Stimulated activated CD8-positive, alpha-beta memory T cell treated with anti-CD3 and anti-CD28 coated beads, Interleukin-2, amount 100 ng/mL, for 1 hour (primary cell): Measurements from ENCODE around the gene C14orf119.

Experiments
- DNase-seq, 2 donors: peaks; one replicate each; pipeline ENCODE4 v3.0.0-alpha.2; 2020; ENCODE audit warnings: low read depth in 2 of 2

The C14orf119 gene

DNA sequence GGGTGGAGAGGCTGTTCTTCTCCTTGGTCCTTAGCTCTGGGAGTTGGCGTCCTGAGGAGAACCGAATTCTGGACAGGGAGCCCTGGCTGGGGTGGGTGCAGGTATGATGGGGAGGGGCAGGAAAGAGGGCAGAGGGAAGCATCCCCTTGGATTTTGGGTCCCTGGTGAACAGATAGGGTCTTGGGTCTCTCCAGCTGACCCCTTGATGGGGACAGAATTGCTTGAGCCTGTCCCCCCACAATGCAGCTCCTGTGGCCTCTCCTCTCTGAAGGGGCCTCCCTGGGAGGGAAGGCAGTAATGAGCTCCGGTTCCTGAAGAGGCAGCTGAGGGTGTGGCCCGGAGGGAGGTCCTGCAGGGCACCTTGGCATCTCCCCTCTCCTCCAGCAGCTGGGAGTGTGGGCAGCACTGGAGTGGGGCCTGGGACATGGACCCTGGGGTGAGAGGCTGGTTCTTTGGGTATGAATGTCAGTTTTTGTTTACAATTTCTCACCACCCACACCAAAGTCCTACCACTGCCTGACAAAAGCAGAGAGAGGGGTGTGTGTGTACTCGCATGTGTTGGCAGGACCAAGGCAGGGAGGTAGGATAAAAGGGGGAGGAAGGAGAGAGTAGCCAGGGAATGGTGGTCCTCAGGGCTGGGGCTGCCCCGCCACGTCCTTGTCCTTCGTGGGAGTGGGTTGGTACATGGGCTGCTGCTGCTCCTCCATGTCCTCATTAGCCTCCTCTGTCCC is 31.4 kb downstream of the C14orf119 start:
- DNase-seq: no peak

DNA sequence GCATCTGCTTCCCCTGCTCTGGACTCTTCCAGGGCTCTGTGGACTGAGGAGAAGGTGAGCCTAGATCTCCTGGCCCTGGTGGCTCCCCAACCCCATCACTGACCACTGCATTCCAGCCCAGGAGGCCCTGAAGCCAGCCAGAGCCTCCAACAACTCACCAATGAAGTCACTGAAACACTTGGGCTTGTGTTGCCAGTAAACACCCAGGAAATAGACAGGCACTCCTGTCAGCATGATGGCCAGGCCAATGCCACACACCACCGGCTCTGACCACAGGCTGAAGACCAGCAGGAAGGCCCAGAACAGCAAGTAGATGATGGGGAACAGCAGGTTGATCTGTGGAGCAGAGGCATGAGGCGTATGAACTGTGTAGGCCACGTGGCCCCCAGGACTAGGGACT is 32.6 kb downstream of the C14orf119 start:
- DNase-seq: no peak

DNA sequence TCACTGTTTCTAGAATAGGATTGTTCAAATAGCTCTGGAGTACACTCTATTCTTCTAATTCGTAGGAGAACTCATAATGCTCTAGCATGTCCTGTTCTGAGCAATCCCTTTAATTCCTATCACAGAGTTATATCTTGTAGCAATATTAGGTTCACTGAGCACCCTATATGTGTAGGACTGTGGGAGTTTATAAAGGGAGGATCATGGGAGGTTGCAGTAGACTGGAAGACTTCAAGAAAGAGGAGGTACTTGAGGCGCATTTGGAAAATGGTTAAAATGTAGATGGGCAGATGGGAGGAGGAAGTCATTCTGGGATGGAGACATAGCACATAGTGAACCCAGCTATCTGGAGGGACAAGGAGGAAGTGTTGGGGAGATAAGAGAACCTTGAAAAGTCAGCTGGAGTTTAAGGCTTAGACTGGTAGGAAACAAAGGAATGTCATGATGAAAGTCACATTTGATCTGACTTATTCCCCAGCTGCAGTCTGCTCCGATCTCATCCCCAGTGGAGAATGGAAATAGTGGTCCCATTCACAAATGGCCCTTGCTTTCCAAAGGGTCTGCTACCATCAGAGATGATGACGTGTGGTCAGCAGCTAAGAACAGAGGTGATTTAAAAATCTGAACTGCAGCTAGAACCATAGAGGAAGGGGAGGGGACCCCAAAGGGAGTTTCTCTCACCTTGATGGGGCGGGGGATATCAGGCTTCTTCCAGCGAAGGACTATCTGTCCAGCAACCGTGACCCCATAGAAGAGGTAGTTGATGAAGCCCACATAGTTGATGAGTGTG is 33.9 kb downstream of the C14orf119 start:
- DNase-seq: no peak

DNA sequence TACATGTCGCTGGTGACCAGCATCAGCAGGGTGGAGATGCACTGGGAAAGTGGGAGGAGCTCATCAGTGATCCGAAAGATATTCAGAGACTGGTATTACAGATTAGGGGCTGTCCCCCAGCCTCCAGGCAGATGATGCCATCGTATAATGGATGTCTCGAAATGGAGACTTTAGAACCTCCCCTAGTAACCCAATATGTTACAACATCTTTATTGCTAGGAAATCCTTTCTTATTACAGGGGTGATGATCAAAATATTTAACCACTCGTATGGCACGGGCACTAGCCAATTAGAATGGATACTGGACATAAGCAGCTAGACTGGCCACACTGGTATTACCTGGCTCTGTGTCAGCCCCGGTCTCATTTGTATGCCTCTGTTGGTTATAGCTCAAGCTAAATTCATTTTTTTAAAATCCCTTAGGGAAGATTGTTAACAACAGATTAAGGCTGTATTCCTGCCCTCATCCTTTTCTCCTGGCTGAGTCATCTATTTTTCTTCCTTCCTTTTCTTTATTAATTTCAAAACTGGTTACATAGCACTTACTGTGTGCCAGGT is 34.5 kb downstream of the C14orf119 start:
- DNase-seq: no peak

DNA sequence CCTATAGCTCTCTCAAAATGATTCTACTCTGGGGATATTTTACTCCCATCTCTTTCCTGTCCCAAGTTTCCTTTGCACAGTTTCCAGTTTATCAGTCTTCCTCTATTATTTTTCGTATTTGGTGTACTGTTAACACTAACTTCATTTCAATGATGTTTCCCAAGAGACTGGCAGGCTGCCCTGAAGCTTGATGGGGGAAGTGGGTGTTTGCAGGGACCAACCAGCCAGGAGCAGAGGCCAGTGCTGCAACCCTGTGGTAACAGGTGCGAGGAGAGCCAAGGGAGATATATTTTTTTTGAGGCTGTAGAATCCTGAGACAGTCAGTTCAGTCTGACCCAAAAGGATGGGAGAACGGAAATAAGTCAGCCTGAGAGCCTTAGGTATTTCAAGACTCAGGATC is 35.6 kb downstream of the C14orf119 start:
- DNase-seq: no peak

DNA sequence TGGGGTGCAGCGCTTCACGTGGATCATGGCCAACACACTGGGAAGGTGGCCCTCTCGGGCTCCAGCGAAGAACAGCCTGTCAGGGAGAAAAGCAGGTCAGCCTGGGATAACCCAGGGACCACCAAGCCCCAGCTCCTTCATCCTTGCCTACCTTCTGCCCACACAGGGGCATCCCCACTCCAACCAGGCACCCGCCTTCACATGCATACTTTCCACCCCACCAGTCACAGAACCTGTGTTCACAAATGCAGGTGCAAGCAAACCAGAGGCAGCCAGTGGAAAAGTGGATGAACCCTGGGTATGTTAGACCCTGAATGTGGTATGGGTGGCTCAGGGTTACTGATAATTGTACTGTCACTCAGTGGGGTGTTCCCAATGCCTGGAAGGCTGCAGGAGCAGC is 36.2 kb downstream of the C14orf119 start:
- DNase-seq: no peak

DNA sequence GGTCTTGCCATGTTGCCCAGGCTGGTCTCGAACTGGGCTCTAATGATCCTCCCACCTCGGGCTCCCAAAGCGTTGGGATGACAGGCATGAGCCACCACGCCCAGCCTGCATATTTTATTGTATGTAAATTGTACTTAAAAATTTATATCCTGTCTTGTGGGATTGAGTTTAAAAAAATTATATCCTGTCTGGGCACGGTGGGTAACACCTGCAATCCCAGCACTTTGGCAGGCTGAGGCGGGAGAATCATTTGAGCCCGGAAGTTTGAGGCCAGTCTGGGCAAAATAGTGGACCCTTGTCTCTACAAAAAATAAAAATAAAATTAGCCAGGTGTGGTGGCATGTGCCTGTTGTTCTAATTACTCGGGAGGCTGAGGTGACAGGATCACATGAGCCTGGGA is 37.7 kb downstream of the C14orf119 start:
- DNase-seq: no peak

DNA sequence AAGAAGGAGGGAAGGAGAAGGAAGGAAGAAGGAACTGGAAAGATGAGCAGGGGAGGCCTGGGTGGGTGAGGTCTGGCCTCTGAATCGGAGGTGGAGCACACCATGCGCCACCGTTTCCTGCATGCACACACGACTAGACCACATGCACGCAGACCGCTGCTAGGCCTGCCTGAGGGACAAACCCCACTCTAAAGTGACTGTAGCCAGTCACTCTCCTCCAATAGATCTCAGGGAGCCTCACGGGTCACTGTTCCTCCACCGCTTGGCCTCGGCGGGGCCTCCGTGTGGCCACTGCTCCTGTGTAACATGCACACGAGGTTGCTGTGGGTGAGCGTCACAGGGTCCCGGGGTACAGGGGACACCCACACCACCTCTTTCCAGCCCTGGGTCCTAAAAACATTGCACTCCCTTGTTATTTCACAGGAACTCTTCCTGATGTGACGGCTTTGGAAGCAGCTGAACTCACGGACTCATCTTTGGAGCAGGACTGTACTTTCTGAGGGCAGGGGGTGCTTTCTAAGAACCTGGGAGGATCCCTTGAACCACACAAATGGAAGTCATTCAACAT is 41.3 kb downstream of the C14orf119 start:
- no peak for DNase-seq

DNA sequence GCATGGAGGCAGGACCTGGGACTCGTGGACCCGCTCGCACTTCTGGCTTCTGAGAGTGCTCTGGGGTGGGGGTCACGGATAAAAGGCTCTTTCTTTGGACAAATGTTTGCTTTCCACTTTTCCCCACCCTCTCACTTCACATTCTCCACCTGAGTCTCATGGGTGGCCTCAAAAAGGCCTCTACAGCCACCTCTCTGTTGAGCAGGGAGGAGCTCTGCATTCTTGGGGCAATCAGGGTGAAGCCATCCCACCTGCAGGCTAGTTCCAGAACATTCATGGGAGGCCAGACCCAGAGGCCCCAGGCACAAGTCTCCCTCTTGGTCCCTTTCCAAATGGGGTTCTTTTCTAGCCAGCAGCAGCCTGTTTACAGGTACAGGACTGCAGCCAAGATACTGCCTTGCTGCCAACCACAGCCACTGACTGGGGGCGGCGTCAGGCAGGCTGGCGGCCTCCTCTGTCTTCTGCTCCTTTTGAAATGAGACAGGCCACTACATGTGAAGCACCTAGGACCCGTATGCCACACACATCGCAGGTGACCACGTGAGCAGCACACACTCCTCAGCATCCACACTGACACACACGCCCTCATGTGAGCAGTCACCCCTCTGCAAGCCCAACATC is 42.0 kb downstream of the C14orf119 start:
- DNase-seq: no peak

DNA sequence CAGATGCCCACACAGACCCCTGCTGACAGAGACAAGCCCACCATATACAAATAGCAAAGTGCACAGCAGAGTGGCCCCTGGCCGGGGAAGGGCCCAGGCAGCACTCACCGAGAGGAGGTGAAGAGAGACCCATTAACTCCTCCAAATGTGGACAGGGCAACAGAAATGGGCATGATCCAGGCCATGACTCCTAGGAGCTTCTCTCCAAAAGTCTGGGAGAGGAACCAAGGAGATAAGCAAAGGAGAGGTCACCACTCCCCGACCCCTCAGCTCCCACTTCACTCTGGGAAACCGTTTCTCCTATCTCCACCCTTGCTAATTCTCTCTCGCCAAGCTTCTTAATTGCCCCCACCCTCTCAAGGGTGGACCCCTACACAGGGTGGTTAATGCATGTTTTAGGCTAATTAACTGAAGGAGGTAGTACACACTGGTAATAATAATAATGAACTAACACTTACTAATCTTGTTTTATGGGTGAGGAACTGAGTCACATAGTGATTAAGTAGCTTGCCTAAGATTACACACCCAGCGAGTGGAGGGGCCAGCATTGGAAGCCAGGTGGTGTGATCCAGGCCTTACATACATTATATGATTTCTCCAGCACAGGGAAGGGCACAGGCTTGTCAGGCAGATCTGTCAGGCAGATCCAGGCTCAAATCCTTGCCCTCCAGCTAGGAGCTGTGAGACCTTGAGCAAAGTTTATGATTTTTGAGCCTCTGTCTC is 42.7 kb downstream of the C14orf119 start:
- no peak for DNase-seq

DNA sequence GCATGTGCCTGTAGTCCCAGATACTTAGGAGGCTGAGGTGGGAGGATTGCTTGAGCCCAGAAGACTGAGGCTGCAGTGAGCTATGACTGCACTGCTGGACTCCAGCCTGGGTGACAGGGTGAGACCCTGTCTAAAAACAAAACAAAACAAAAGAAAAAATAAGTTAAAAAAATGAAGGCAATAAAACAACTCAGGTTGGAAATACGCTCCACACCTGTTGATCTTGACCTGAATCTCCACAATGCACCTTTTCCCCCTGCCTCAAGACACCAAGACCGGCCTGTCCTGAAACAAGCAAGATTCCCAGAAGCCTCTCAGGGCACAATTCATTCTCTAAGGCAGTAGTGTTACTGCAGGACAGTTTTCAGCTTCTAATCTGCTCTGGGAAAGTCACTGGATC is 44.6 kb downstream of the C14orf119 start:
- DNase-seq: no peak

DNA sequence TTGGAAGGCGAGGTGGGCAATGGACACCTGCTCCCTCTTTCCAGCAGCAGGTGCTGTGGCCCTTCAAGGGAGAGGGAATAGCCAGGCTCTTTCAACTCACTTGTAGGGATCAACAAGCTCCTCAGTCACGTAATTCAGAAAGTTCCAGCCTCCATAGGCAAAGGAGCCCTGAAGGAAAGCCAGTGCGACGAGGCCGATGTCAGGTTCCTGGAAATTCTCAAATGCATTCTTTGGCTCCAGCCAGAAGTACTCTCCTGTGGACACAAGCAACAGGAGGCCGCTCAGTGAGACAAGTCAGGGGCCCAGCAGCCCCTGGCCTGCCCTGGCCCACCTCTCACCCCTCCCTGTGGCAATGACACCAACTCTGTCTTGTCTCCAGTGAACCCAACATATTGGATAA is 45.1 kb downstream of the C14orf119 start:
- no peak for DNase-seq

DNA sequence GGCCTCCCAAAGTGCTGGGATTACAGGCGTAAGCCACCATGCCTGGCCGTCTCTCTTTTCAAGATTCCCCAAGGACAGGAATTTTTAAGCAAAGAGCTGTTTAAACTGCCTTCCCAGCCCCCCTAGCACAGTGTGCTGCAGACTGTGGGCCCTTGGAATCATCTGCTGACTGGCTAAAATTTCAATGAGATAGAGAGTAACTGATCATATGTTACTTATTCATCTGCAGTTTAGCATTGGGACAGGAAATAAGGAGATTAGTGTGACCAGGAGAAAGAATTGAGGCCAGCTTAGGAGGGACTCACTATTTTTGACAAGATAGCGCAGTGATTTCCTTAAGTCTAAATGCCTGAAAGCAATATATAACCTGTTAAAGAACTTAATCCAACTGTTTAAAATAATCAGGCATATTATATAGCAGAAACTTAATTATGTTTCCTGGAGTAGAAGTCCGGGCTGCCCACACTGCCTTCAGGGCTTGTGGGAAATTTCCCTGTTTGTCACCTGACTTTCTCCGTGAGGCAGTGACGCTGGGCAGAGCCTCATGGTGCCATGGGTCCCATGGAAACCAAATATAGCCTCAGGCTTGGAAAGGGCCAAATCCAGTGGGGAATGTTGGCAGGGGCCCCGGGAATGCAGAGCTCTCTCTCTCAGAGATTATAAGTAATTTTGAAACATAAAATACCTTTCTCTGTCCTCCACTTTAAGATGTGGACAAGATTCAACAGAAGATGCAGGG is 46.6 kb downstream of the C14orf119 start:
- DNase-seq: no peak

DNA sequence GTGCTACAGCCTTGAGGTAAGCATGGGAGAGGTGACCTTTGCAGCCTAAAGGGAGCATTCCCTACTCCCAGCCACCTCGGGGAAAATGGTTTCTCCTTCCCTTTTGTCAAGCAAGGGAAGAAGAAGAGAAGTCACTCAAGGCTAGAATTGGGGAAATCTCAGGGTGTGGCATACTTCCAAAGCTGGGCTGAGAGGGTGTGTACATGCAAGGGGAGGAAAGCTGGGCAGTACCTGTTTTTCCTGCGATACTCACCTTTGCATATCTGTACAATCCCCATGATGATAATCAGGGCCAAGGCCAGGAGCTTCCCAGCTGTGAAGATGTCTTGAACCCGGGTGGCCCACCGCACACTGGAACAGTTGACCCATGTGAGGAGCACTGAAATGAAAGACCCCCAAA is 47.5 kb downstream of the C14orf119 start:
- no peak for DNase-seq

DNA sequence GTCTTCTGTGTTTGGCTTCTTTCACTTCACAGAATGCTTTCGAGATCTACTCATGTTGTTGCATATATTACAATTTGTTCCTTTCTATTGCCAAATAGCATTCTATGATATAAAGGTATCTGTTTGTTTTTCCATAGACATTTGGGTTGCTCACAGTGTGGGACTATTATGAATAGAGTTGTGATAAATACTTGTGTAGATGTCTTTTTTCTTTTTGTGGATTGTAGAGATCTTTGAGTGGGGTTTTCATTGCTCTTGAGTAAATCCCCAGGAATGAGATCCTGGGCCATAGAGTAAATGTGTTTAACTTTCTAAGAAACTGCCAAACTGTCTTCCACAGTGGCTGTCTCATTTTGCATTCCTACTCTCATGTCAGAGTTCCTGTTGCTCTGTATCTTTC is 48.6 kb downstream of the C14orf119 start:
- no peak for DNase-seq

DNA sequence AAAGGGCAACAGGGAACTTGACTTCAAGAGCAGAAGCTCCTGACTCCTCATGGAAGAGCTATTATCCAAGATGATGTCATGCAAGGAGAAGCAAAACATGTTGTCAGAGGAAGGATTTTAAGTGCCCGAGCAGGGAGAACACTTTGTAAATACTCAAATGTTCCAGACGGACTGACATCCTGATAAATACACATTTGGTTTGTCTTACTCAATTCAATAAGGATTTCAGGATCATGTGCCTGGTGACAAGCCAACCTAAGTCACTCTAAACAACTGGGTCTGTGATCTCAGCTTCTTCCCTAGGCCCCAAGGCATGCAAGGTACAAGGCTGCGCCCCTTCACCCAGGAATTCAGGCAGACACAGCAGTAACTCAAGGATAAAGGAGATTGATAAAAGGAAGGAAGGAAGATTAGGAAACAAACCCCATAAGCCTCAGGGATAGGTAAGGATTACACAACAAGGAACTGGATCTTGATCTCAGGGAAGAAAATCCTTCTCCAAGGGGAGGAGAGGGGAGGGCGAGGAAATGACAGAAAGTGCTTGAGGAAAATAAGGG is 50.6 kb downstream of the C14orf119 start:
- DNase-seq: no peak

DNA sequence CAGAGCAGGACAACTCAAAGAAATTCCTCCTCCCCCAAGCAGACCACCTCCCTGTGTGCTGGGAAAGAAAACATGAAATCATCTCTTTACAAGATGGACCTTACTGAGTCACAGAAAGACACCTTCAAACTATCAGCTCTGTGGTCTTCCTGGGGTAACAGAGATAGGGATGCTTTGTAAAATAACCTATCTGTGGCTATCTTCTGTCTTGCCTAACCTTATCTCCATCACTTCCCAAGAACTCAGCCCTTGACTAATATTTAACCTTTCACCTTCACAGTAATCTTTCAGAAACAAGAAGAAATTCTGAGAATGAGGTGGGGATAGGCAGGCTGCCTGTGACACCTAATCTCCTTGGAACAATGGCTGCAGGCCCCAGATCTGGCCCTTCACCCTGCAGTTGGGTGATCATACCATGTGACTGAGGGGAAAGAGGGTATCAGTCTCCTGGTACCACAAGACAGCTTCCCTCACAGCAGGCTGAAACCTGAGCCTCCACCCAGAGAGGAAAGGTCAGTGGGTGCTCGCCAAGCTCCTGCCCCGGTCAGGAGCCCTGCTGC is 51.1 kb downstream of the C14orf119 start:
- DNase-seq: no peak

DNA sequence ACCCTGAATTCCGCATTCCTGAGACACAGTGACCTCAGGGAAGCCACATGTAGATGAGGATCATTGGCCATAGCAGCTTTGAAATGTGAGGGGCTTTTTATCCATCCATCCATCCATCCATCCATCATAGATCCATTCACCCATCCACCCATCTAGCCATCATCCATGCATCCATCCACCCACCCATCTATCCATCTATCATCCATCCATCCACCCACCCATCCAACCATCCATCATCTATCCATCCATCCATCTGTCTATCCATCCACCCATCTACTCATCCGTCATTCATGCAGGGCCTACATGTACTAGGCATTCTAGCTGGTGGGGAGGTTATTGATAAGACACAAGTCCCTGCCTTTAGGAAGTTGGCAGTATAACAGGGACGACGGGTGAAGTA is 51.7 kb downstream of the C14orf119 start:
- no peak for DNase-seq

DNA sequence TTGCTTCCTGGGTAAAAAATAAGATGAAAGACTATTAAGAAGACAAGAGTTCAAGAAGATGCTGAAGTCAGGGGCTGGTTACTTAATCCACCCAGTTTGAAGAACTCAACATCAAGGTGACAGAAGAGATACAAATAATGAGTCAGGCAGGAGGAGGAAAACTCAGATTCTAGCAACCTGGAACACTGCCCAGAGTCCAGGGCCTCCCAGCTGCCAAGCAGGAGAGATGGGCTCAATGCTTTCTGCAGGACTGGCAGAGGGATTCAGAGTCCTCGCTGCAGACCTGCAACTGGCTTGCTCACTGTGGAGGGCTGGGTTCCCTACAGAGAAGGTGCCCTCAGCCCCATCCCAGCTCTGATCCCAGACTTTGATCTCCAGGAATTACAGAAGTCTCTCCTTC is 52.4 kb downstream of the C14orf119 start:
- DNase-seq: no peak

DNA sequence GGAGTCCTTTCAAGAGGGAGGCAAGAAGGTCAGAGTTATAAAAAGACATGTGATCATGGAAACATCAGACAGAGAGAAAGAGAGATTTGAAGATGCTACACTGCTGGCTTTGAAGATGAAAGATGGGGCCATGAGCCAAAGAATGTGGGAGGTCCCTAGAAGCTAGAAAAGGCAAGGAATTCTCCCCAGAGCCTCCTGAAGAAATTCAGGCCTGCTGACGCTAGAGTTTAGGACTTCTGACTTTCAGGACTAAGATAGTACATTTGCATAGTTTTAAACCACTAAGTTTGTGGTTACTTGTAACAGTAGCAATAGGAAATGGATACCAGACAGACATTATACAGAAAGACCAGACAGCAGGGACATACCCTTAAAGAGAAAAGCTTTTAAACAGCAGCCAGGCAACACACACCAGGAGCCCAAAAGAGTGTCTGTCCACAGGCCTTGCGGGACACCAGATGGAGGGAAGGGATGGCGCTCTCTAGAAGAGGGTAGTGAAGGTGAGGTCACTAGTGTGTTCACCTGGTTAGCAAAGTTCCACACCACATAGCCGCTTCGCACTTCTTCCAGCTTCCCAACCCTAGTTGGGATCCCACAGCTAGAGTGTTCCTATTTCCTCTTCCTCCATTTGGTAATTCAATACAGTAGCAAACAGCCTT is 53.4 kb downstream of the C14orf119 start:
- DNase-seq: no peak
